Measurements from ENCODE around the gene SH2D4B. TPM values are rescaled to one million over a fixed set of nuclear protein-coding genes. Genes with fewer than 3 reads are reported as not detected.

The SH2D4B gene
- total RNA-seq, 2 experiments from 2014 or later, result 0.16 to 0.31 TPM

DNA sequence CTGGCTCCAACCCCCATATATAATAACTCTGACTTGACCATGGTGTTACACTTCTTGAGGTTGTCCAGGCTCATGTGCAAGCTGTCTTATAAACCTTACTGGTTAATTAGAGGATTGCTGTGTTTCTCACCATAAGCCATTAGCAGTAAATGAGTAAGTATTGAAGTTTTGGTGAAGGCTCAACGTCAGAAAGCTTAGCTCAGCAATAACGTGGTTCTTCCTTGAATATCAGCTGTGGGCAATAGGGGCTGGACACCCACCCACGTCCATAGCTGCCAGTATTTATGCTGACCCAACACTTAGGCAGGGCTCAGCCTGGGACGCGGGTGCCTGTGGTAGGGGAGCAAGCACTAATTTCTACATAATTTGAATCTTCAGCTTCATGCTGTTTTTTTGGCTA lies 134.1 kb downstream of the SH2D4B start:
- no peak overlapping the region for H3K4me3 Mint-ChIP-seq
- Histone ChIP-seq H3K27me3 (ENCODE audit: control insufficient read depth in 1 of 2, insufficient read depth in 2 of 2, low read length in 2 of 2) (no peaks in the 10 kb centered on the region), H3K4me1 (ENCODE audit: insufficient read depth, low read length) (no peaks in the 10 kb centered on the region), H3K4me3 (ENCODE audit: low read length) (no peak overlapping the region), H3K9me3 (ENCODE audit: control insufficient read depth in 1 of 2, insufficient read depth in 1 of 2, low read length in 2 of 2) (no peaks in the 10 kb centered on the region), H3K27ac (ENCODE audit: low read depth in 1 of 2, low read length in 2 of 2) (no peak overlapping the region), H3K36me3 (ENCODE audit: insufficient read depth, low read length) (no peaks in the 10 kb centered on the region)
- no peaks in the 10 kb centered on the region for H3K4me1 Mint-ChIP-seq (ENCODE audit: low read depth)
- H3K27me3 Mint-ChIP-seq, result peaks cover 6% of the 10 kb centered on the region
- no peaks in the 10 kb centered on the region for H3K9me3 Mint-ChIP-seq
- ChIA-PET POLR2A (no interaction called here), CTCF (interaction anchor here (1.1 kb wide), 1 partner anchor 9 kb away, joined by 6 read pairs; no protein-coding TSS in a partner anchor)
- no peak overlapping the region for H3K27ac Mint-ChIP-seq
- H3K36me3 Mint-ChIP-seq (ENCODE audit: low read depth), result no peaks in the 10 kb centered on the region
- no peak for TF ChIP-seq CTCF (IDR thresholded peaks at IDR 0.05)
- no peak for ATAC-seq (ENCODE audit: poor library complexity)
- DNase-seq, result no peak
- intact Hi-C loops (cut with DNase I, micrococcal nuclease), result no loop called here

DNA sequence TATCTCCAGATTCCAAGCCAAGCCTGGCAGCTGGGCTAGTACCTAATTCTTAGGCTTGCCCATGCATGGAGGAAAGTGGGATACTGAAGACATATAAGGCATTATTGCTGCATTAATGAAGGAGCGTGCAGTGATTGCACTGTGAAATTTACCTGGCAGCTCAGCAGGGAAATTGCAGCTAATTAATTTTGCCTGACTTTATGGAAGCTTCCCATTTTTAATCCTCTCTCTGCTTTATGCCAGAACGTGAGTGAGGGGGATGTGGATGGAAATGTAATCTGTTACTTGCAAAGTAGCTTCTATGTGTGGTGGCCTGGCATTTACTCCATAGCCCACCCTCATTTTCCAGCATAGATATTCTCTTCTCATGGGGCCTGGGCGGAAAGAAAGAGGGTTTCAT lies 134.9 kb downstream of the SH2D4B start:
- DNase-seq (no peak), ATAC-seq (ENCODE audit: poor library complexity) (no peak)
- Histone ChIP-seq H3K4me3 (ENCODE audit: low read length) (no peak overlapping the region), H3K27ac (ENCODE audit: low read depth in 1 of 2, low read length in 2 of 2) (no peak overlapping the region), H3K36me3 (ENCODE audit: insufficient read depth, low read length) (no peaks in the 10 kb centered on the region), H3K27me3 (ENCODE audit: control insufficient read depth in 1 of 2, insufficient read depth in 2 of 2, low read length in 2 of 2) (no peaks in the 10 kb centered on the region), H3K4me1 (ENCODE audit: insufficient read depth, low read length) (no peaks in the 10 kb centered on the region), H3K9me3 (ENCODE audit: control insufficient read depth in 1 of 2, insufficient read depth in 1 of 2, low read length in 2 of 2) (no peaks in the 10 kb centered on the region)
- Mint-ChIP-seq H3K27me3 (peaks cover 6% of the 10 kb centered on the region), H3K9me3 (no peaks in the 10 kb centered on the region), H3K27ac (no peak overlapping the region), H3K4me3 (no peak overlapping the region), H3K4me1 (ENCODE audit: low read depth) (no peaks in the 10 kb centered on the region), H3K36me3 (ENCODE audit: low read depth) (no peaks in the 10 kb centered on the region)
- CTCF ChIA-PET, result interaction anchor here (1.1 kb wide), 1 partner anchor 10 kb away, joined by 6 read pairs; no protein-coding TSS in a partner anchor
- no peak for TF ChIP-seq CTCF (IDR thresholded peaks at IDR 0.05)
- intact Hi-C loops (cut with DNase I, micrococcal nuclease), result no loop called here
- POLR2A ChIA-PET, result no interaction called here

GRCh38 chr10:80674809-80675208 lies 137.1 kb downstream of the SH2D4B start:
- no peak for DNase-seq
- Mint-ChIP-seq H3K9me3 (no peaks in the 10 kb centered on the region), H3K27ac (no peak overlapping the region), H3K4me3 (no peak overlapping the region), H3K36me3 (ENCODE audit: low read depth) (no peaks in the 10 kb centered on the region), H3K4me1 (ENCODE audit: low read depth) (no peaks in the 10 kb centered on the region), H3K27me3 (peaks cover 10% of the 10 kb centered on the region)
- Histone ChIP-seq H3K27me3 (ENCODE audit: control insufficient read depth in 1 of 2, insufficient read depth in 2 of 2, low read length in 2 of 2) (no peaks in the 10 kb centered on the region), H3K36me3 (ENCODE audit: insufficient read depth, low read length) (no peaks in the 10 kb centered on the region), H3K27ac (ENCODE audit: low read depth in 1 of 2, low read length in 2 of 2) (no peak overlapping the region), H3K4me3 (ENCODE audit: low read length) (no peak overlapping the region), H3K9me3 (ENCODE audit: control insufficient read depth in 1 of 2, insufficient read depth in 1 of 2, low read length in 2 of 2) (no peaks in the 10 kb centered on the region), H3K4me1 (ENCODE audit: insufficient read depth, low read length) (no peaks in the 10 kb centered on the region)
- ATAC-seq (ENCODE audit: poor library complexity), result no peak
- CTCF ChIA-PET, result no interaction called here
- POLR2A ChIA-PET, result no interaction called here
- intact Hi-C loops (cut with DNase I, micrococcal nuclease), result no loop called here
- TF ChIP-seq CTCF (IDR thresholded peaks at IDR 0.05), result no peak
